ENCODE results near the gene RELT.

DNA sequence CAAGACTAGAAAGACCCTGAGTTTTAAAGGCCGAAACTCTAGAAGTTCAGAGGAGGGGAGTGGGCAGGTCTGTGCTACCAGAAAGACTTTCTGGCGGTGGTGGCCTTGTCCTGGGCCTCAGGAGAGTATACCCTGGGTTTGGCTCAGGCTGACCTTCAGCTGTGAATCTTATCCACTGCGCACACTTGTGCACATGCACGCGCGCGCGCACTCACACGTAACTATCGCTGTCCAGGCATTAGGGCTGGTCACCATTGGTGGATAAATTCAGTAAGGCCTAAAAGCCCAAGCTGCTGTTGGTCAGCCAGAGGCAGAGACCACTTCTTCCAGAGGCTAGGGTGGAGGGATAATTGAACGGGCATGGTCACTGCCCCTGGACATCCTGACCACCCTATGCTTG is 43.0 kb upstream of the RELT start:
- TF ChIP-seq, protein P1, sequence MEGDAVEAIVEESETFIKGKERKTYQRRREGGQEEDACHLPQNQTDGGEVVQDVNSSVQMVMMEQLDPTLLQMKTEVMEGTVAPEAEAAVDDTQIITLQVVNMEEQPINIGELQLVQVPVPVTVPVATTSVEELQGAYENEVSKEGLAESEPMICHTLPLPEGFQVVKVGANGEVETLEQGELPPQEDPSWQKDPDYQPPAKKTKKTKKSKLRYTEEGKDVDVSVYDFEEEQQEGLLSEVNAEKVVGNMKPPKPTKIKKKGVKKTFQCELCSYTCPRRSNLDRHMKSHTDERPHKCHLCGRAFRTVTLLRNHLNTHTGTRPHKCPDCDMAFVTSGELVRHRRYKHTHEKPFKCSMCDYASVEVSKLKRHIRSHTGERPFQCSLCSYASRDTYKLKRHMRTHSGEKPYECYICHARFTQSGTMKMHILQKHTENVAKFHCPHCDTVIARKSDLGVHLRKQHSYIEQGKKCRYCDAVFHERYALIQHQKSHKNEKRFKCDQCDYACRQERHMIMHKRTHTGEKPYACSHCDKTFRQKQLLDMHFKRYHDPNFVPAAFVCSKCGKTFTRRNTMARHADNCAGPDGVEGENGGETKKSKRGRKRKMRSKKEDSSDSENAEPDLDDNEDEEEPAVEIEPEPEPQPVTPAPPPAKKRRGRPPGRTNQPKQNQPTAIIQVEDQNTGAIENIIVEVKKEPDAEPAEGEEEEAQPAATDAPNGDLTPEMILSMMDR (IDR thresholded peaks at IDR 0.05): no peak
- no peak for TF ChIP-seq POLR2AphosphoS5 (IDR thresholded peaks at IDR 0.05)
- no peak for TF ChIP-seq POLR2A (IDR thresholded peaks at IDR 0.05)
